Fibroblast of lung (primary cell): ENCODE data around the gene TSSC4. TPM values are rescaled to one million over a fixed set of nuclear protein-coding genes. Genes with fewer than 3 reads are reported as not detected.

Experiments
- DNase-seq, 2 donors: peaks; one replicate each; pipeline versions ENCODE4 v3.0.0 to v3.0.0-alpha.2; 2010; ENCODE audit warnings: low read depth in 2 of 2
- H2AFZ ChIP-seq: 2 replicates; pipeline ENCODE4 v1.5.1; 2012; ENCODE audit warnings: low read length, control low read depth, inconsistent platforms
- H3K27ac ChIP-seq: 2 replicates; pipeline ENCODE4 v1.5.1; 2011; ENCODE audit warnings: low read length, control low read depth; ENCODE audit not compliant: insufficient read depth
- H3K27me3 ChIP-seq: 2 replicates; pipeline ENCODE4 v1.5.1; 2011; ENCODE audit warnings: mild to moderate bottlenecking, low read length; ENCODE audit not compliant: control insufficient read depth, insufficient read depth
- H3K36me3 ChIP-seq: 2 replicates; pipeline ENCODE4 v1.5.1; 2011; ENCODE audit warnings: low read length; ENCODE audit not compliant: control insufficient read depth, insufficient read depth
- H3K4me1 ChIP-seq: 2 replicates; pipeline ENCODE4 v1.5.1; 2011; ENCODE audit warnings: low read length; ENCODE audit not compliant: control insufficient read depth, insufficient read depth; ENCODE audit errors: extremely low read depth
- H3K4me2 ChIP-seq: 2 replicates; pipeline ENCODE4 v1.5.1; 2011; ENCODE audit warnings: low read length, control low read depth; ENCODE audit not compliant: insufficient read depth; ENCODE audit errors: extremely low read depth
- H3K4me3 ChIP-seq, 4 experiments: fragments of 200-600 bp in 1 of 4; sonication (generic) in 1 of 4; replicated peaks in 1 of 4; 2 replicates each; pipeline ENCODE4 v1.5.1; 2011 to 2016; ENCODE audit warnings: low read length in 4 of 4, low read depth in 3 of 4, mild to moderate bottlenecking in 3 of 4, control low read depth in 2 of 4, inconsistent platforms in 1 of 4, mixed read lengths in 1 of 4; ENCODE audit not compliant: insufficient read depth in 1 of 4; ENCODE audit errors: control extremely low read depth in 1 of 4
- H3K79me2 ChIP-seq: 2 replicates; pipeline ENCODE4 v1.5.1; 2012; ENCODE audit warnings: mild to moderate bottlenecking, low read length, inconsistent platforms; ENCODE audit not compliant: control insufficient read depth, insufficient read depth
- H3K9ac ChIP-seq: 2 replicates; pipeline ENCODE4 v1.5.1; 2011; ENCODE audit warnings: mild to moderate bottlenecking, low read length, control low read depth; ENCODE audit not compliant: insufficient read depth
- H3K9me3 ChIP-seq: 2 replicates; pipeline ENCODE4 v1.5.1; 2012; ENCODE audit warnings: low read depth, low read length; ENCODE audit not compliant: control insufficient read depth, insufficient read depth
- H4K20me1 ChIP-seq: 2 replicates; pipeline ENCODE4 v1.5.1; 2011; ENCODE audit warnings: low read length; ENCODE audit not compliant: control insufficient read depth, insufficient read depth; ENCODE audit errors: extremely low read depth
- CTCF ChIP-seq, 2 donors: IDR thresholded peaks in 1 of 2; conservative IDR thresholded peaks in 1 of 2; 1 replicate in 1 of 2; 2 replicates in 1 of 2; pipeline ENCODE4 v1.5.1; 2011 to 2012; ENCODE audit warnings: low read length in 2 of 2, control low read depth in 1 of 2, inconsistent platforms in 1 of 2, low read depth in 1 of 2, mild to moderate bottlenecking in 1 of 2
- EZH2 ChIP-seq: IDR thresholded peaks from 2 replicates; pipeline ENCODE4 v1.5.1; 2012; ENCODE audit warnings: low read length, control low read depth, mild to moderate bottlenecking; ENCODE audit errors: missing control alignments
- polyA plus RNA-seq, 2 donors: library from polyadenylated mRNA; depleted of rRNA in 1 of 2; stranded (reverse) in 1 of 2; unstranded in 1 of 2; fragments of >200 nt; gene quantifications; 2 replicates each; pipeline ENCODE4 v1.2.1, GENCODE V29; 2011 to 2012; ENCODE audit warnings: missing spikeins in 1 of 2
- total RNA-seq: library from RNA; depleted of rRNA; stranded (reverse); fragments of >200 nt; gene quantifications from 2 replicates; pipeline ENCODE4 v1.2.1, GENCODE V29; 2014

TSSC4 gene
- total and polyA plus RNA-seq, 2 donors (not counting 1 experiment from before 2014, with no cell fraction given) = 8.8 to 48.7 TPM

GRCh38 chr11:2432171-2432621 lies 31.6 kb downstream of the TSSC4 start:
- Histone ChIP-seq H3K79me2 (no peaks in the 10 kb centered on the region), H3K9ac (no peak overlapping the region), H3K4me2 (no peak overlapping the region), H3K36me3 (no peaks in the 10 kb centered on the region), H3K4me1 (no peaks in the 10 kb centered on the region), H3K27me3 (no peaks in the 10 kb centered on the region), H2AFZ (no peak overlapping the region), H4K20me1 (no peaks in the 10 kb centered on the region), H3K9me3 (no peaks in the 10 kb centered on the region), H3K4me3 (no peak overlapping the region), H3K27ac (no peak overlapping the region)
- no peak for DNase-seq
- TF ChIP-seq CTCF (conservative IDR thresholded peaks at IDR 0.05 in 1 of 2, IDR thresholded peaks at IDR 0.05 in 1 of 2; ENCODE audit: low read depth in 1 of 2, low read length in 2 of 2) (no peak), EZH2 (no peak)

- H3K27ac ChIP-seq = no peak overlapping the region
- H3K27me3 ChIP-seq = no peaks in the 10 kb centered on the region
- H4K20me1 ChIP-seq = no peaks in the 10 kb centered on the region
- TF ChIP-seq CTCF (conservative IDR thresholded peaks at IDR 0.05 in 1 of 2, IDR thresholded peaks at IDR 0.05 in 1 of 2; ENCODE audit: low read depth in 1 of 2, low read length in 2 of 2) (no peak), EZH2 (no peak)
- H2AFZ ChIP-seq = no peak overlapping the region
- no peaks in the 10 kb centered on the region for H3K9me3 ChIP-seq
- H3K79me2 ChIP-seq = no peaks in the 10 kb centered on the region
- no peak for DNase-seq
- no peak overlapping the region for H3K4me2 ChIP-seq
- H3K4me1 ChIP-seq = no peaks in the 10 kb centered on the region
- no peak overlapping the region for H3K9ac ChIP-seq
- H3K36me3 ChIP-seq = no peaks in the 10 kb centered on the region
- H3K4me3 ChIP-seq = no peak overlapping the region
Observed at GRCh38 chr11:2432628-2433071, 32.1 kb downstream of the TSSC4 start.

GRCh38 chr11:2433106-2433925 lies 32.8 kb downstream of the TSSC4 start:
- Histone ChIP-seq H2AFZ (no peak overlapping the region), H3K4me1 (no peaks in the 10 kb centered on the region), H3K4me2 (no peak overlapping the region), H3K79me2 (no peaks in the 10 kb centered on the region), H3K27me3 (no peaks in the 10 kb centered on the region), H3K9ac (no peak overlapping the region), H3K4me3 (no peak overlapping the region), H3K36me3 (no peaks in the 10 kb centered on the region), H3K27ac (no peak overlapping the region), H3K9me3 (no peaks in the 10 kb centered on the region), H4K20me1 (no peaks in the 10 kb centered on the region)
- TF ChIP-seq EZH2 (no peak), CTCF (conservative IDR thresholded peaks at IDR 0.05 in 1 of 2, IDR thresholded peaks at IDR 0.05 in 1 of 2; ENCODE audit: low read depth in 1 of 2, low read length in 2 of 2) (no peak)
- DNase-seq = no peak
